ENCODE measurements around the gene ELFN2. TPM values are rescaled to one million over a fixed set of nuclear protein-coding genes. Genes with fewer than 3 reads are reported as not detected.

The ELFN2 gene
- total RNA-seq, 2 experiments from 2014 or later: 0.19 to 0.25 TPM

GRCh38 chr22:37467391-37467955, 40.2 kb upstream of the ELFN2 start:
- ATAC-seq: no peak
- H3K4me1 Mint-ChIP-seq: peaks cover 4% of the 10 kb centered on the region
- no peak for DNase-seq
- no peaks in the 10 kb centered on the region for H3K27me3 Mint-ChIP-seq
- POLR2A ChIA-PET: no interaction called here
- H3K4me3 Mint-ChIP-seq: no peak overlapping the region
- H3K9me3 Mint-ChIP-seq (ENCODE audit: low read depth): no peaks in the 10 kb centered on the region
- CTCF ChIA-PET: interaction anchor here (0.6 kb wide), 1 partner anchor 39 kb away, joined by 3 read pairs; no protein-coding TSS in a partner anchor
- no peak overlapping the region for H3K27ac Mint-ChIP-seq
- intact Hi-C loops (cut with DNase I, micrococcal nuclease): no loop called here
- H3K36me3 Mint-ChIP-seq (ENCODE audit: low read depth): peaks cover 39% of the 10 kb centered on the region

- H3K9me3 Mint-ChIP-seq (ENCODE audit: low read depth): no peaks in the 10 kb centered on the region
- DNase-seq (no peak), ATAC-seq (no peak)
- H3K4me3 Mint-ChIP-seq: no peak overlapping the region
- peaks cover 4% of the 10 kb centered on the region for H3K4me1 Mint-ChIP-seq
- no peak overlapping the region for H3K27ac Mint-ChIP-seq
- no peaks in the 10 kb centered on the region for H3K27me3 Mint-ChIP-seq
- H3K36me3 Mint-ChIP-seq (ENCODE audit: low read depth): peaks cover 21% of the 10 kb centered on the region
- intact Hi-C loops (cut with DNase I, micrococcal nuclease): no loop called here
- POLR2A ChIA-PET: no interaction called here
- CTCF ChIA-PET: no interaction called here
Measured at GRCh38 chr22:37464181-37464580, 36.9 kb upstream of the ELFN2 start.

GRCh38 chr22:37462983-37463382, 35.7 kb upstream of the ELFN2 start:
- no peak overlapping the region for H3K27ac Mint-ChIP-seq
- intact Hi-C loops (cut with DNase I, micrococcal nuclease): no loop called here
- H3K9me3 Mint-ChIP-seq (ENCODE audit: low read depth): no peaks in the 10 kb centered on the region
- H3K36me3 Mint-ChIP-seq (ENCODE audit: low read depth): peaks cover 13% of the 10 kb centered on the region
- DNase-seq (peak; percentile 34), ATAC-seq (no peak)
- POLR2A ChIA-PET: no interaction called here
- no peak overlapping the region for H3K4me3 Mint-ChIP-seq
- no peaks in the 10 kb centered on the region for H3K27me3 Mint-ChIP-seq
- H3K4me1 Mint-ChIP-seq: peaks cover 4% of the 10 kb centered on the region
- CTCF ChIA-PET: no interaction called here

GRCh38 chr22:37462436-37462835, 35.2 kb upstream of the ELFN2 start:
- DNase-seq (no peak), ATAC-seq (no peak)
- no peaks in the 10 kb centered on the region for H3K27me3 Mint-ChIP-seq
- ChIA-PET POLR2A (no interaction called here), CTCF (no interaction called here)
- no peak overlapping the region for H3K4me3 Mint-ChIP-seq
- intact Hi-C loops (cut with DNase I, micrococcal nuclease): no loop called here
- H3K27ac Mint-ChIP-seq: no peak overlapping the region
- peaks cover 4% of the 10 kb centered on the region for H3K4me1 Mint-ChIP-seq
- peaks cover 10% of the 10 kb centered on the region for H3K36me3 Mint-ChIP-seq (ENCODE audit: low read depth)
- no peaks in the 10 kb centered on the region for H3K9me3 Mint-ChIP-seq (ENCODE audit: low read depth)

- ATAC-seq: no peak
- ChIA-PET POLR2A (no interaction called here), CTCF (no interaction called here)
- intact Hi-C loops (cut with DNase I, micrococcal nuclease): no loop called here
- Mint-ChIP-seq H3K4me1 (peaks cover 4% of the 10 kb centered on the region), H3K36me3 (ENCODE audit: low read depth) (peaks cover 10% of the 10 kb centered on the region), H3K9me3 (ENCODE audit: low read depth) (no peaks in the 10 kb centered on the region), H3K27ac (no peak overlapping the region), H3K4me3 (no peak overlapping the region), H3K27me3 (no peaks in the 10 kb centered on the region)
- no peak for DNase-seq
Measured at GRCh38 chr22:37461961-37462360, 34.7 kb upstream of the ELFN2 start.

GRCh38 chr22:37460684-37461083, 33.4 kb upstream of the ELFN2 start:
- ChIA-PET POLR2A (interaction anchor here (0.6 to 0.7 kb wide), 2 partner anchors 10 to 157 kb away, joined by 3 to 6 read pairs; no protein-coding TSS in a partner anchor), CTCF (no interaction called here)
- Mint-ChIP-seq H3K27ac (no peak overlapping the region), H3K9me3 (ENCODE audit: low read depth) (no peaks in the 10 kb centered on the region), H3K36me3 (ENCODE audit: low read depth) (peaks cover 2% of the 10 kb centered on the region), H3K4me3 (no peak overlapping the region), H3K4me1 (peaks cover 4% of the 10 kb centered on the region), H3K27me3 (no peaks in the 10 kb centered on the region)
- ATAC-seq: no peak
- intact Hi-C loops (cut with DNase I, micrococcal nuclease): no loop called here
- DNase-seq: no peak

GRCh38 chr22:37459206-37459605, 31.9 kb upstream of the ELFN2 start:
- Mint-ChIP-seq H3K27me3 (no peaks in the 10 kb centered on the region), H3K9me3 (ENCODE audit: low read depth) (no peaks in the 10 kb centered on the region), H3K4me3 (no peak overlapping the region), H3K27ac (no peak overlapping the region), H3K4me1 (peaks cover 2% of the 10 kb centered on the region), H3K36me3 (ENCODE audit: low read depth) (no peaks in the 10 kb centered on the region)
- ChIA-PET CTCF (interaction anchor here (0.6 to 3.4 kb wide), 12 partner anchors 14 to 284 kb away, joined by 3 to 51 read pairs (median 4); no protein-coding TSS in a partner anchor), POLR2A (interaction anchor here (0.8 kb wide), 1 partner anchor 121 kb away, joined by 3 read pairs; no protein-coding TSS in a partner anchor)
- DNase-seq: no peak
- no peak for ATAC-seq
- intact Hi-C loops (cut with DNase I, micrococcal nuclease): no loop called here

- ATAC-seq: peak; percentile 99
- DNase-seq: peak; percentile 93
- intact Hi-C loops (cut with DNase I, micrococcal nuclease): loop anchor here (1.0 kb wide), 3 partner anchors 140 to 291 kb away; no protein-coding TSS in a partner anchor
- Mint-ChIP-seq H3K9me3 (ENCODE audit: low read depth) (no peaks in the 10 kb centered on the region), H3K27me3 (no peaks in the 10 kb centered on the region), H3K4me3 (no peak overlapping the region), H3K27ac (no peak overlapping the region), H3K4me1 (peaks cover 2% of the 10 kb centered on the region), H3K36me3 (ENCODE audit: low read depth) (no peaks in the 10 kb centered on the region)
- CTCF ChIA-PET: interaction anchor here (0.6 to 3.4 kb wide), 19 partner anchors 8 to 481 kb away, joined by 3 to 51 read pairs (median 3); no protein-coding TSS in a partner anchor
- POLR2A ChIA-PET: no interaction called here
Measured at GRCh38 chr22:37457093-37457893, 30.0 kb upstream of the ELFN2 start.

- intact Hi-C loops (cut with DNase I, micrococcal nuclease): no loop called here
- Mint-ChIP-seq H3K9me3 (ENCODE audit: low read depth) (no peaks in the 10 kb centered on the region), H3K4me3 (no peak overlapping the region), H3K36me3 (ENCODE audit: low read depth) (no peaks in the 10 kb centered on the region), H3K27ac (no peak overlapping the region), H3K27me3 (no peaks in the 10 kb centered on the region), H3K4me1 (peaks cover 2% of the 10 kb centered on the region)
- CTCF ChIA-PET: interaction anchor here (0.5 to 3.4 kb wide), 13 partner anchors 14 to 485 kb away, joined by 3 to 51 read pairs (median 3); partner anchors contain the start of gene MFNG
- POLR2A ChIA-PET: no interaction called here
- ATAC-seq: no peak
- no peak for DNase-seq
Measured at GRCh38 chr22:37456346-37456745, 29.1 kb upstream of the ELFN2 start.

GRCh38 chr22:37455896-37456295, 28.6 kb upstream of the ELFN2 start:
- DNase-seq (no peak), ATAC-seq (no peak)
- Mint-ChIP-seq H3K36me3 (ENCODE audit: low read depth) (no peaks in the 10 kb centered on the region), H3K4me3 (no peak overlapping the region), H3K4me1 (peaks cover 2% of the 10 kb centered on the region), H3K27ac (no peak overlapping the region), H3K9me3 (ENCODE audit: low read depth) (no peaks in the 10 kb centered on the region), H3K27me3 (no peaks in the 10 kb centered on the region)
- ChIA-PET CTCF (interaction anchor here (0.5 to 3.4 kb wide), 11 partner anchors 11 to 484 kb away, joined by 3 to 51 read pairs (median 4); partner anchors contain the start of gene MFNG), POLR2A (no interaction called here)
- intact Hi-C loops (cut with DNase I, micrococcal nuclease): no loop called here

- Mint-ChIP-seq H3K27ac (no peak overlapping the region), H3K4me1 (peaks cover 7% of the 10 kb centered on the region), H3K27me3 (no peaks in the 10 kb centered on the region), H3K9me3 (ENCODE audit: low read depth) (no peaks in the 10 kb centered on the region), H3K4me3 (no peak overlapping the region), H3K36me3 (ENCODE audit: low read depth) (no peaks in the 10 kb centered on the region)
- POLR2A ChIA-PET: interaction anchor here (0.5 kb wide), 1 partner anchor 491 kb away, joined by 3 read pairs; no protein-coding TSS in a partner anchor
- CTCF ChIA-PET: interaction anchor here (0.7 to 1.8 kb wide), 7 partner anchors 10 to 186 kb away, joined by 3 to 8 read pairs (median 4); partner anchors contain the start of gene MFNG
- ATAC-seq: no peak
- intact Hi-C loops (cut with DNase I, micrococcal nuclease): no loop called here
- DNase-seq: no peak
Measured at GRCh38 chr22:37454857-37455686, 27.8 kb upstream of the ELFN2 start.
